HuH-7 (cell line): ENCODE measurements around the gene DYNLT1.
"Not testable (repeated sequence)": the region's sequence is repeated elsewhere in the genome, so short reads cannot be mapped to it uniquely, and the experiment has no call there.

Experiments
- DNase-seq: peaks from one replicate; pipeline ENCODE4 v3.0.0; 2011; ENCODE audit warnings: low spot score

The DYNLT1 gene

DNA sequence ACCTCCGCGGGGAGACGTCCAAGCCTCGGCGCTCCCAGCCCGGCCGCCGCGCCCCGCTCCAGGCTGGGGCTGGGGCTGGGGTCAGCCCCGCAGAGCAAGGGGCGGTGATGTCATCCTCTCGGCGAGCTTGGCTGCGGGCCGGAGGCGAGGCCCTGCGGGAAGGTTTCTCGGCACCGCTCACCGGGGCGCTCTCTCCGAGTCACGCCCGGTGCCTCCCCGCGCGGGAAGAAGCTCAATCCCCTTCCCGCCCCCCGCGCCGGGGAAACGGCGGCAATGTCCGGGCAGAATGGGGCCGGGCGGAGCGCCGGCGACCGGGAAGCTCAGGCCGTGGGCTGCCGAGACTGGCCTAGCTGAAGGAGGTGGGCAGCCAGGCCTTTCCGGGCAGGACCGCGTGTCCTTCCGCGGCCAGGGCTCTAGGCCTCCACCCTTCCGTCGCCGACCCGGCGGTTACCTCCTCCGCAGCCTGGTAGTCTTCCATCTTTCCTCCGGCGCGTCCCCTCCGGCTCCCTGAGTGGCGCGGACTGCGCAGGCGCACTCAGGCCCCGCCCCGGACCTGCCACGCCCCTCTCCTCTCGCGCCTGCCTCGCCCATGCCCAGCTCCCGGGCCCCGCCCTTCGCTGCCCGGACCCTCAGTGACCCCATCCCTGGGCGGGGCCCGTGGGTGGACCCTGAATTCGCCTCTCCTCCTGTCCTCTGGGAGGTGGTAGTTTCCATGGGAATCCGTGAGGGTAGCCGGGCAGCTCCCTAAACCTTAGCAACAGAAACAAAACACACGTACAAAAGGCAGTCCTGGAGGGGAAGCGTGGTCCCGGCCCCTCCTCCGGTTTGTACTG lies at the start of gene DYNLT1:
Gene DYNLT1, minus strand, starts transcription at position 513 of the 833 bp plus-strand sequence. Its CDS starts 35 bp downstream, at position 478.
- peak; percentile 99 for DNase-seq

DNA sequence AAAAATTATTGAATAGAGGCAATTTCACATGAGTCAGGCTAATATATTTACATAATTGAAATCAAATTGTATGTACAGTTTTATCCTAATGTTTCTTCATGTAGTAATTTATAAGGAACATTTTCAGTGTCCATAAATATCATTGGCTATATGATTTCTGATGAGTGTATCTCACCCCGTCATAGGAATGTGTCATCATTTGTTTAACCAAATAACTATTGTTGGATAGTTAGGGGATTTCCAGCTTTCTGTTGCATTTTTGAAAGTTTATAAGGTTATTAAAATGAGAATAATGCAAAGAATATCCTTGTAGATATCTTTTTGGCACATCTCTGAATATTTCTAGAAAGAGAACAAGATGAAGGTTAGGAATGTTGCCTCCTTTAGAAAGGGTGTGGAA lies 44.3 kb upstream of the DYNLT1 start:
- DNase-seq = no peak

DNA sequence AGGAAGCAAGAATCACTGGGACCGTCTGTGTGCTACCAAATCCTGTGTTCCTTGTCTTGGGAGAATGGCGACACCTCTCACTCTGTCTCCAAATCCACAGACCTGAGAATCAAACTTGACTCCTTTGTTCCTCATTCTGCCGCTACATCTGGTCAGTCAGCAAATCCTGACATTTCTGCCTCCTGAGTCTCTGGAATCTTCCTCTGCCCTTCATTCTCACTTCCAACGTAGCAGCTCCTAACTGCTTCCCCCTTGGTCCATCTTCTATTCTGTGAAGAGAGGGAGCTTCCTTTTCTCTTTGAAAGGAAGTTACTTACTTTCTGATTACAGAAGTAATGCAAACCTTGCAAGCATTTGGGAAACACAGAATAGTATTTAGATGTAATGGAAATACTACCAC lies 43.0 kb upstream of the DYNLT1 start:
- no peak for DNase-seq

DNA sequence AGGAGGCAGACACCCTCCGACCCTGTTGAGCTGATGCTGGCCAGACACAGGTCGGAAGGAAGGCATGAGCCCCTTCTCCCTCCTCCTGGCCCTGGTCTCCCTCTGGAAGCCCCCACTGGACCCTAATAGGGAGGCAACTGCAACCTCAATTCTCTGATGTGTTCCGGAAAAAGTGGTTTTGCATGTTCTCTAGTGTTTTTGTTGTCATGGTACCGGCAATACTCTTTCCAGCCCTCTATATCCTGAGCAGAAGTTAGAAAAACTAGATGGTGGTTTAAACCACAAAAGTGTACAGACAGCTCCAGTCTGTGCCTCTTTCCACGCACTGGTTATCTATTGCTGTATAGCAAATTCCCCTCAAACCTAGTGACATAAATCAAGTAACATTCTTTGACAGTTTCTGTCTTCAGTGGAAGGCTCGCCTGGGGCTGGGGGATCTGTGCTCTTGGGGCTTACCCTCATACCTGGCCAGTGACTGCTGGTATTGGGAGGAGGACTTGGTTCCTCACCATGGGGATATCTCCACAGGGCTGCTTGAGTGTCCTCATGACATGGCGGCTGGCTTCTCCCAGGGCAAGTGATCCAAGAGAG lies 42.3 kb upstream of the DYNLT1 start:
- no peak for DNase-seq

DNA sequence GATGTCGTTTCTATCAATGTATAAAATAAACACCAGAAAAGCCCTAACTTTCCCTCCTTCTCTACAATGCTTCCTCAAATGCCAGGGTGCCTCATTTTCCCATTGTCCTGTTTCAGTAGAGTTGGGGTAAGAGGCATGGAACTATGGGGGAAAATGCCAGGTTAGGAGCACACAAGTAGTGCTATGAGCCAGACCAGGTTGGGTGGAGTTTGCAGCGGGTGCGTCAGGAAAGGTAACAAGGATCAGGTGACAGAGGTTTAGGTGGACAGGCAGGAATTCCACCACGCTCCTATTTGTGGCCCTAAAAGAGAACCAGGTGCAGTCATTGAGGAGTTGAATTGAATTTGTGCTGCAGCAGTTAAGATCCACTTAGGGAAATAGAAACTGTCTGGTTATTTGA lies 41.8 kb upstream of the DYNLT1 start:
- DNase-seq = no peak

DNA sequence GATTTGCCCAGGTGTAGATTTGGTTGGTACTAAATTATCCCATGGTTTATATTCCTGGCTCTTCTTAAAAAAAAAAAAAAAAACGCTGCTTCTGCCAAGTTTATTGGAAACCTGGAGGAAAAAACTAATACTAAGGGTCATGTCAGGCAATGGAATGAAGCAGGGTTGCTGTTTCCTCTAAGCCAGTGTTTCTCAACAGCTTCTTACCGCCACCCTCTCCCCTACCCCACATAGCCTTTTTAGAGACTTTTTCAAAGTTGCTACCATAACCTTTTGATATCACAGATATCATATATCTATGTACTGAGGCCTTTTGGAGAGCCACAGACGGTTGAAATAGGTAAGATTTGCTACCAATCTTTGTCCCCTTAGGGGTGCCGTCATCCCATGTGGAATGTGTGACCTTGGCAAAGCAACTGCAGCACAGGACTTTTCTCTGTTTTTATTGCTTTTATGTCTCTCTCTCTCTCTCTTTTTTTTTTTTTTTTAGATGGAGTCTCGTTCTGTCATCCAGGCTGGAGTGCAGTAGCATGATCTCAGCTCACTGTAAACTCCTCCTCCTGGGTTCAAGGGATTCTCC lies 40.3 kb upstream of the DYNLT1 start:
- DNase-seq = no peak

DNA sequence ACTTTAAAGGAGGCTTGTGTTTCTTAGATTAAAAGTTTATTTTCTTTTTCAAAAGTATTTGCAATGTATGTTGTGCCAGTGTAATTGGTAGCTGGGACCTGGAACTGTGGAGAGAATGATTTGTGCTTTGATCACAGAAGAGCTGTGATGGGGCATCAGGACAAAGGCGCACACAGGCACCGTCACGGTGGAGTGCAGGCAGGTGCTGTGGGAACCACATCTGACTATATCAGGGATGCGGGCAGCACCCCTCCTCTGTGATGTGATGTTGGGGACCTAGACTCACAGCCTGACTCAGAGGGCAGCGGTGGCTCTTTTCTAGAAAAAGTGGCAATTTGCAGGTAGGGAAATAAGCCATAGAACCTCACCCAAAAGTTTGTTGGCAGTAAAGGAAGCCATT lies 39.8 kb upstream of the DYNLT1 start:
- no peak for DNase-seq

DNA sequence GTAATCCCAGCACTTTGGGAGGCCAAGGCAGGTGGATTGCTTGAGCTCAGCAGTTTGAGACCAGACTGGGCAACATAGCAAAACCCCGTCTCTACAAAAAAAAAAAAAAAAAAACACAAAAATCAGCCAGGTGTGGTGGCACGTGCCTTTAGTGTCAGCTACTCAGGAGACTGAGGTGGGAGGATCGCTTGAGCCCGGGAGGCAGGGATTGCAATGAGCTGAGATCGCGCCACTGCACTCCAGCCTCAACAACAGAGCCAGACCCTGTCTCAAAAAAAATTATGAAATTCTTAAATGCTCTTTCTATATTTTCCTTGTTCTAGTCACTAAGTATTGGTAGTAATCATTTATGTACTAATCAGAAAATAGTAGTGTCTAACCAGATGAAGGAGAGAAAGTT lies 35.9 kb upstream of the DYNLT1 start:
- no peak for DNase-seq

DNA sequence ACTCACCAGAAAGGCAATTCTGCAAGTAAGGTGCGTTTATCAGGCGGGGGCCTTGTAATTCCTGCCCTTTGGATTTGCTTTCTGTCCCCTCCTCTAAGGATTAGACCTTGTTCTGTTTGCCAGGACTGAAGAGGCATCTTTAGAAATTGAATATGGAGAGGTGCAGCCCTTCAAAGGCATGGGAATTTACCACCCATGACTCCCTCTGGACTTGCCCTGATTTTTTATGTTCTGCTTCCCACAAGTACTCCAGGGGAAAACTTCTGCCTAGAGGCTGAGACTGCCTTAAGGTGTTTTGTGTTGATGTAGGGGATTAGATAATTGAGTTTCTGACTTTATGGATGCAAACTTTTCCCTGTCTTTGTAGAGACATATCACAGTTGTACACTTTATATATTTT lies 35.5 kb upstream of the DYNLT1 start:
- DNase-seq = no peak

DNA sequence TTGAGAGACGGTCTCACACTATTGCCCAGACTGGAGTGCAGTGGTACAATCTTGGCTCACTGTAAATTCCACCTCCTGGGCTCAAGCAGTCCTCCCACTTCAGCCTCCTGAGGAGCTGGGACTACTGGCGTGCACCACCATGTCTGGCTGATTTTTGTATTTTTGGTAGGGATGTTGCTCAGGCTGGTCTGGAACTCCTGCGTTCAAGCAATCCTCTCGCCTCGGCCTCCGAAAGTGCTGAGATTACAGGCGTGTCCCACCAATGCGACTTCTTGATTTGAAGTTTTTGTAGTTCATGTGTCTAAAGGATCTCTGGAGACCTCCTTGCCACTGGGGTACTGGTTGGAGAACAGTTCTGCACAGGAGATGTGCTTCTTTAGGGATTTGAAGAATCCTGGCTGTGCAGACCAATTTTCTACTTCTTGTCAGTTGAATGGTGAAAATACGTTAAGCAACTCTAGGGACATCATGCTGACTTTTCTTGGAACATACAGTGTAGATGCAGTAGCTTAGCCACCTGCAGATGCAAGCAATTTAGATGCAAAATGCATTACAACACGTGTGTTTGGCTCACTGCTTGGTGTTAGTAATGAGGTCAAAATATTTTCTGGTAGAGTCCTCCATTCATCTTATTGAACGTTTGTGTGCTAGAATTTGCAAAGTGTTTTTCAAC lies 33.5 kb upstream of the DYNLT1 start:
- no peak for DNase-seq

DNA sequence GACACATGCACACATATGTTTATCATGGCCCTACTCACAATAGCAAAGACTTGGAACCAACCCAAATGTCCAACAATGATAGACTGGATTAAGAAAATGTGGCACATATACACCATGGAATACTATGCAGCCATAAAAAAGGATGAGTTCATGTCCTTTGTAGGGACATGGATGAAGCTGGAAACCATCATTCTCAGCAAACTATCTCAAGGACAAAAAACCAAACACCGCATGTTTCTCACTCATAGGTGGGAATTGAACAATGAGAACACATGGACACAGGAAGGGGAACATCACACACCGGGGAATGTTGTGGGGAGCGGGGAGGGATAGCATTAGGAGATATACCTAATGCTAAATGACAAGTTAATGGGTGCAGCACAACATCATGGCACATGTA lies 32.6 kb upstream of the DYNLT1 start:
- not testable (repeated sequence) for DNase-seq

DNA sequence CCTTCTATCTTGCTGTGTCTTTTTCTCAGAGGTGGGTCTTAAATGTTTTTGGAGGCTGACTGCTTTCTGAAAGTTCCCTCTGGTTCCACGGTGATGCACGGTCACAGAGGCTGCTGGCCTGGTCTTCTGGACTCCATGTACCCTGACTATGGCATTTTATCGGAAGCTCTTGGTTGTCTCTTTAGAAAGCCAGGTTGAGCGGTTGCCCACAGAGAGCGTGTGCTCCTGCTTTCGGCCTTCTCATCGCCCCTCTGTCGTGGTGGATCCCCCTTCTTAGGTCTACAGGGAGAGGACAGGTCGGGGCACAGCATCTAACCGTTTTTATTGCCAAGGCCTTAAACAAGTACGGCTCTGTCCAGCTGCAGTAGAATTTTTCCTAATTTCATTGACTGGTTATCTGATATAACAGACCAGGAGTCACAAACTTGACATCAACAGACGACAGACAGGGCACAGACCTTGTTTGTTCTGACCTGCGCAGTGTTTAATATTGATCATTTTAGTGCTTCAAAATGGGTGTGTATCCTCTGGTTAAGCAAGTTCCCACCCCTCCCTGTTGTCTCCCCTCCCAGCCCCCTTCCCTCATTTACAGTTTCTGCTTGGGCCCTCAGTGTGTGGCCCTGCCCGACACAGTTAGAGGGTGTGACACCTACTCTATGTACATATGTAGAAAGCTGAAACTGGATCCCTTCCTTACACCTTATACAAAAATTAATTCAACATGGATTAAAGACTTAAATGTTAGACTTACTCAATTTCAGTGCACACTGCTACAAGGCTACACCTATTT lies 30.0 kb upstream of the DYNLT1 start:
- no peak for DNase-seq

DNA sequence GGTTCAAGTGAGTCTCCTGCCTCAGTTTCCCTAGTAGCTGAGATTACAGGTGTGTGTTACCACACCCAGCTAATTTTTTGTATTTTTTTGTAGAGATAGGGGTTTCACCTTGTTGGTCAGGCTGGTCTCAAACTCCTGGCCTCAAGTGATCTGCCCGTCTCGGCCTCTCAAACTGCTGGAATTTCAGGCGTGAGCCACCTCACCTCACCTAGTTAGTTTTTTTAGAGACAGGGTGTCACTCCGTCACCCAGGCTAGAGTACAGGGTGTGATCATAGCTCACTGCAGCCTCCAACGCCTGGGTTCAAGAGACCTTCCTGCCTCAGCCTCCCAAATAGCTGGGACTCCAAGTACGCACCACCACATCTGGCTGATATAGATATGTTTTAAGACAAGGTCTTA lies 28.2 kb upstream of the DYNLT1 start:
- no peak for DNase-seq

DNA sequence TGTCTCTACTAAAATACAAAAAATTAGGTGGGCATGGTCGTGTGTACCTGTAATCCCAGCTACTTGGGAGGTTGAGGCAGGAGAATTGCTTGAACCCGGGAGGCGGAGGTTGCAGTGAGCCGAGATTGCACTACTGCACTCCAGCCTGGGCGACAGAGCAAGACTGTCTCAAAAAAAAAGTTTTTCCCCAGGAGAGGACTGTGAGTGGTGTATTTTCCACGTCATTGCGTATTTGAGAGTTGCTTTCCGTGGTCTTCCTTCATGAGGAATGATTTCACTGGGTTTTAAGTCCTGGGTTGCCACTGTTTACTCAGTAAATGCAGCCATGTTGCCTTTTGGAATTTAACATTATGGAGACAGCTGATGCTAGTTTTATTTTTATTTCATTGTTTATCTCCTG lies 27.6 kb upstream of the DYNLT1 start:
- DNase-seq = not testable (repeated sequence)

DNA sequence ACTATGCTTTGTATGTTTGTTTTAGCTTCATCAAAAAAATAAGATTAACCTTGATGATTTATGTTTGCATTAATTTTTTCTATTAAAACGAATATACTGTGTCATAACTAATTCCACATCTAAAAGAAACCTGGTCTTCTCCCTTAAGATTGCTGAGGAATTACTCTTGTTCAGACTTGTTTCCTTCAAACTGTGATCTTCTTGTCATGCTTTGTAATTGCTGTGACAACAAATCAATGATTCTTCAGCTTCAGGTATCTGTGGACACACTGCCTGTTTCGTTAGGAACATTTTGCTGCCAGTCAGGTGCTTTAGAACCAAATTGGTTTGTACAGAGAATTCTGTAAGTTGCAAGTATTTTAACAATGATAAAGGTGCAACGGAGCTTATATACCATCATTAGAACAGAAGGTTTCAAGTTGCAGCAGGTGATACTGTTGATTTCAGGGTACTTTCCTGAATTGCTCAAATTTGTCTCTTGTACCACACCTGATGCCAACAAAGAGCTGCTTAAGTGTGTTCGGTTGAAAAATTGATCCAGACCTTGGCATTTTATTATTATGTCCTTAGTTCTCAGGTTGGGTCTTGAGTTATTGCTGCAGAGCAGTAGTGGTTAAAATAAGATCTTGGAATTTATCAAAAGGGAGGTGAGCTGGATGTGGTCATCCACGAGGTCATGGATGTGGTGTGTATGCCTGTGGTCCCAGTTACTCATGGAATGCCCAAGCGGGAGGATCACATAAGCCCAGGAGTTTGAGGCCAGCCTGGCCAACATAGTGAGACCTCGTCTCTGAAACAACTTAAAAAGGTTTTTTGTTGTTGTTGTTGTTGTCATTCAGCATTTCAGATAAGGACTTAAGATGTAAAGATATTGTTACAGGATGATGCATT lies 24.8 kb upstream of the DYNLT1 start:
- no peak for DNase-seq

DNA sequence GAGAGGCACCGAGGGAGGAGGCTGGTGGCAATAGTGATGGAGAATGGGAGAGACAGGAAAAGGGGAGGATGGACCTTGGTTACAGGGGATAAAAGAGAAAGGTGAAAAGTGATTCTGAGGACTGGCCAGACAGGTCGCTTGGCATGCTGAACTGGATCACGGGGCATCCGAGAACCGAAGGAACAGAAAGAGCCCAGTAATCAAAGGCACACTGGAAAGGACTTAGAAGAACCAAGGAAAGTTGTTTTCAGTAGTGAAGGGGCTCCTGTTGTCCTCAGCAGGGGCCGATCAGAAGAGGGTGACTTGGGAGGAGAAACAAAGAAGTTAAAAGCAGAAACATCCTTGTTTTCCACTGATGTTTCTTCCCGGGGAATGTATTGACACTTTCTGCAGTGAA lies 24.2 kb upstream of the DYNLT1 start:
- DNase-seq = no peak

DNA sequence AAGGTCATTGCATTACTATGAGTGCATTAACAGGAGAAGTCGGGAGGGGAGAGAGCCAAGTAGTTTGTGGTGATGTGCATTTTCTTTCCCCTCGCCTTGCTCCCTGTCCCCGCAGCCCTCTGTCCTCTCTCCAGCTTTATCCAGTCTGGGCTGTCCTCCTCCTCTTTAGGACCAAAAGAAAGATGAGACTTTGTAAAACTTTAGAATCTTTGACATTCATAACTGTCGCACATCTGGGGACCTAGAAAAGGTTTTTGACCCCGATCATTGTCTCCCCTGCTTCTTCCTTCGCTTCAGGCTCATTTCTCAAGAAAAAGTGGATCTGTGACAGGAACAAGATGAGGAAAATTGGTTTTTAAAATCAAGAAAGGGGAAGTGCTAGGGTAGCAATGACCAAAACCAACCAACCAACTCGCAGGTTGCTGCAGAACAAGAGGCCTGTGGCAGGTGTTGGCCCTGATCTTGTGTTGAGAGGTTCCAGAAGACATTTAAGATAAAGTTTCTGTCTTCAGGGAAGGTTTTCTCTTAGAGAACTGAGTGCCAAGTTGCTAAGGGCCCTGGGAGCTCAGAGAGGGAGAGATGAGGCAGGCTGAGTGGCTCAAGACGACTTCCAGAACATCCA lies 22.9 kb upstream of the DYNLT1 start:
- DNase-seq = no peak

DNA sequence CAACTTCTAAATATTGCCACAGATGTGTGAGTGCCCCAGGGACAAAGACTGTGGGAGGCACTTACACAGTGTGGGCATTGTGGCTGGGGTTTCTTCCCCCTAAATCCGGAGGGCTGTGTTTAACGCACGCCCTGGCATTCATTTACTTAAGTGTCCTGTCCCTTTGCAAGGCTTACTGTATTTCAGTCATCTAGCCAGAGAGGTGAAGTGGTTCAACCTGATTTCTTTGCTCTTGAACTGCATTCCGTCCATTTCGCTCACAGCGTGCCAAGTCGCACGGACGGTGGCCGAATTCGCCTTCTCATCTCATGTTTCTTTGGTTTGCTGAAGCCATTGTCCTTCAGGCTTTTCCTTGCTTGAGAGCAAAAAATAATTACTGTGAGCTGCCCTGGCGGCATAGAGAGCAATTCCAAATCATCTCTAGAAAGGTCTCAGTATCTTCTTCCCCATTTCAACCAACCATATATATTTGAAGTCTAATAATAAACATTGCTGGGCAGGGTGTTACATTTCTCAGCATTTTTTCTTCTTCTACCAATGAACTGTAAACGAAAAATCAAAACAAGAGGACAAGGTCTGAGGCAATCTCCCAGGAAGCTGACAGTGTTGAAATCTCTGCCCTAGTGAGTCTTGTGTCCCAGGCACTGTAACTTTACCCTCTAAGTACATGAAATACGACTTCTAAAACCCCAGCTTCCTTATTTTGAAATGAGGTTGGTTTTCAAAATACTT lies 22.3 kb upstream of the DYNLT1 start:
- peak; percentile 47 for DNase-seq

DNA sequence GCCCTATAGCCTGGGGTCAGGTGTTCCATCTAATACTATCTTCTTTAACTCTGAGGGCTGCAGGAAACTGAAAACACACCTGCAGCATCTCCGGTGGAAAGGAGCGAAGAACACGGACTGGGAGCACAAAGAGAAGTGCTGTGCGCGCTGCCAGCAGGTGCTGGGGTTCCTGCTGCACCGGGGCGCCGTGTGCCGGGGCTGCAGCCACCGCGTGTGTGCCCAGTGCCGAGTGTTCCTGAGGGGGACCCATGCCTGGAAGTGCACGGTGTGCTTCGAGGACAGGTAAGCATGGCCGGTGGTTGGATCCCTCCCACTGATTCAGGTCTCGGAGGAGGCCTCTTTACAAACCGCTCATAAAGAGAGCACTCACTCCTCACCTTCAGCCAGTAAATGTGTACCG lies 20.8 kb upstream of the DYNLT1 start:
- no peak for DNase-seq

DNA sequence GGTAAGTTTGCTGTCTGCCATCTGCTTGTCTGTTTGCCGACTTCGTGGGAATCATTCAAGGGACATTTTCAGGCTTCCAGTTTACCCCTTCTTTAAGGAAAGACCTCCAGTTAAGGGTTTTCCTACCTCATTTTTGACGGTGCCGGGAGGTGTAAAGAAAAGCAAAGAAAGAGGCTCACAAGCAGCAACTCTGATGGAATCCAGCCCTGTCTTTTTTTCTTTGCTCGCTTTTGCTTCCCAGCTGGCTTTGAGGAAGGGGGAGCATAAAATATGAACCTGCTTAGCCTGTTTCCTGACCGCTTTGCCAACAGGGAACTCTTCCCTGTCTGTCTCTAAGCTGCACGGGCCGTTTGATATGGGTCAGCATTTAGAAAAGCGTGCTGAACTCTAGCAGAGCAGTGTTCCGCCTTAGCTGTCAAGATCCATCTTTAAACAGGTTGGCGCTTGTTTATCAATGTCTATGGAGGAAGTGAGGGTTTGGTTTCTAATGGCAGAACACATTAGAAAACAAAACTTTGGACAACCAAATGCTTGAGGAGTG lies 19.2 kb upstream of the DYNLT1 start:
- no peak for DNase-seq
